ENCODE data around the gene PAK3. TPM values are rescaled to one million over a fixed set of nuclear protein-coding genes. Genes with fewer than 3 reads are reported as not detected.

PAK3 gene
- total and polyA plus RNA-seq, 2 of the 4 experiments (the other 2 are of a cell fraction) = 0.22 to 0.36 TPM

DNA sequence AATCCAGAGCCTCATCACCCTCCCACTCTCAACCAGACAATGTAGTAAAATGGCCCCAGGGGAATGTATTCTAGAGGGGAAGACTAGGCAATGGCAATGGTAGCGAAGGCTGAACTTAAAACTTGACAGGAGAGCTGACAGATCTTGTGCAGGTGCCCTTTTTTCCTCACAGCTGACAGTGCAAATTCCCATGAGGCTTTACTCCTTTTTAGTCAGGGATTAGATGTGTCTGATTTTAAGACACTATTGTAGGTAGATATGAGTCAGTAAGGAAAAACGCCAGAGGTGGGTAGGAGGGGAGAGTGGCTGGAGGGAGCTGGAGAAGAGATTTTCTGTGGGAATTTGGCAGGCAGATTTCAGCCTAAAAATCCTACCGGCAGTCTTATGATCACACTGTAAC, 163.6 kb downstream of the PAK3 start:
- no peak overlapping the region for H4K8ac ChIP-seq (ENCODE audit: low read depth in 2 of 2, low read length in 2 of 2)
- POLR2A ChIA-PET (ENCODE audit: unreplicated experiment) = no interaction called here
- no peak overlapping the region for H3K27ac ChIP-seq (ENCODE audit: insufficient read depth, low read length)
- H3K18ac ChIP-seq (ENCODE audit: low read depth, low read length) = no peak overlapping the region
- H2AFZ ChIP-seq (replicated peaks; ENCODE audit: low read length, poor library complexity) = no peak overlapping the region
- no peak overlapping the region for H3K4ac ChIP-seq (ENCODE audit: low read depth, low read length)
- H3K14ac ChIP-seq (replicated peaks; ENCODE audit: low read depth, low read length) = no peak overlapping the region
- H3K9me3 ChIP-seq (ENCODE audit: control insufficient read depth, insufficient read depth, low read length) = no peaks in the 10 kb centered on the region
- no peak for ATAC-seq (ENCODE audit: low read depth)
- no CpG with 5 or more reads among the region's 3 CpGs for WGBS, 2 experiments (ENCODE audit: extremely low coverage in 2 of 2, insufficient read length in 1 of 2)
- H3K4me2 ChIP-seq (ENCODE audit: low read depth, low read length) = no peak overlapping the region
- no peak overlapping the region for H3K23ac ChIP-seq (ENCODE audit: low read depth, low read length)
- no peak overlapping the region for H2BK20ac ChIP-seq (ENCODE audit: low read depth, low read length)
- H4K20me1 ChIP-seq (ENCODE audit: insufficient read depth, low read length) = no peaks in the 10 kb centered on the region
- H3K56ac ChIP-seq (ENCODE audit: extremely low read depth, insufficient read depth, low read length) = no peak overlapping the region
- H3K4me3 ChIP-seq (ENCODE audit: insufficient read depth, low read depth, low read length) = no peak overlapping the region
- no peak overlapping the region for H4K5ac ChIP-seq (ENCODE audit: low read depth, low read length)
- peaks cover 4% of the 10 kb centered on the region for H3K27me3 ChIP-seq (ENCODE audit: control insufficient read depth, insufficient read depth, low read length)
- H3K9me1 ChIP-seq (ENCODE audit: insufficient read depth, low read length) = no peaks in the 10 kb centered on the region
- no peak overlapping the region for H2BK15ac ChIP-seq (ENCODE audit: low read depth, low read length)
- no peak overlapping the region for H2BK5ac ChIP-seq (ENCODE audit: low read depth, low read length, poor library complexity, severe bottlenecking)
- intact Hi-C loops (cut with micrococcal nuclease) = no loop called here
- H3K9ac ChIP-seq (ENCODE audit: low read depth, low read length) = no peak overlapping the region
- H2AK5ac ChIP-seq (ENCODE audit: low read depth, low read length) = no peak overlapping the region
- BruUV-seq (replicated peaks) = no TSS peak
- no peak overlapping the region for H4K91ac ChIP-seq (ENCODE audit: insufficient read depth, low read depth, low read length)
- no peaks in the 10 kb centered on the region for H3K4me1 ChIP-seq (ENCODE audit: control insufficient read depth, insufficient read depth, low read length)
- H3K79me1 ChIP-seq (ENCODE audit: low read depth in 1 of 2, low read length in 2 of 2) = no peaks in the 10 kb centered on the region
- no peak overlapping the region for H2BK120ac ChIP-seq (ENCODE audit: low read depth, low read length)
- no peaks in the 10 kb centered on the region for H3K36me3 ChIP-seq (ENCODE audit: control insufficient read depth, insufficient read depth, low read length)
- in situ Hi-C loops (cut with MboI; ENCODE audit: low sequenced_read_pairs) = no loop called here
- CTCF ChIA-PET = no interaction called here
- dilution Hi-C loops (cut with HindIII; ENCODE audit: low sequenced_read_pairs, unreplicated experiment) = no loop called here
- no peak overlapping the region for H2AK9ac ChIP-seq (replicated peaks; ENCODE audit: low read depth, low read length, poor library complexity)
- TF ChIP-seq MAFK (IDR thresholded peaks at IDR 0.05; ENCODE audit: low read depth, low read length) (no peak), CHD1 (IDR thresholded peaks at IDR 0.05; ENCODE audit: low read depth, low read length) (no peak), POLR2A (IDR thresholded peaks at IDR 0.05; ENCODE audit: low read depth, low read length) (no peak), MAZ (IDR thresholded peaks at IDR 0.05; ENCODE audit: borderline replicate concordance, low read depth, low read length) (no peak), USF2 (IDR thresholded peaks at IDR 0.05; ENCODE audit: low read depth, low read length) (no peak), RFX5 (IDR thresholded peaks at IDR 0.05; ENCODE audit: low read depth, low read length) (no peak), SMC3 (IDR thresholded peaks at IDR 0.05; ENCODE audit: low read depth, low read length) (no peak), MXI1 (IDR thresholded peaks at IDR 0.05; ENCODE audit: borderline replicate concordance, low read depth, low read length) (no peak), RCOR1 (IDR thresholded peaks at IDR 0.05; ENCODE audit: insufficient replicate concordance, low read length) (no peak), NFE2L2 (IDR thresholded peaks at IDR 0.05; ENCODE audit: low read depth, low read length) (no peak), FOS (IDR thresholded peaks at IDR 0.05; ENCODE audit: low read depth, low read length) (no peak), RAD21 (IDR thresholded peaks at IDR 0.05; ENCODE audit: low read length) (no peak), CTCF (conservative IDR thresholded peaks at IDR 0.05; ENCODE audit: low read depth, low read length) (no peak), BHLHE40 (IDR thresholded peaks at IDR 0.05; ENCODE audit: low read depth, low read length) (no peak), CEBPB (IDR thresholded peaks at IDR 0.05; ENCODE audit: low read depth, low read length) (no peak)
- TF ChIP-seq, protein P1, sequence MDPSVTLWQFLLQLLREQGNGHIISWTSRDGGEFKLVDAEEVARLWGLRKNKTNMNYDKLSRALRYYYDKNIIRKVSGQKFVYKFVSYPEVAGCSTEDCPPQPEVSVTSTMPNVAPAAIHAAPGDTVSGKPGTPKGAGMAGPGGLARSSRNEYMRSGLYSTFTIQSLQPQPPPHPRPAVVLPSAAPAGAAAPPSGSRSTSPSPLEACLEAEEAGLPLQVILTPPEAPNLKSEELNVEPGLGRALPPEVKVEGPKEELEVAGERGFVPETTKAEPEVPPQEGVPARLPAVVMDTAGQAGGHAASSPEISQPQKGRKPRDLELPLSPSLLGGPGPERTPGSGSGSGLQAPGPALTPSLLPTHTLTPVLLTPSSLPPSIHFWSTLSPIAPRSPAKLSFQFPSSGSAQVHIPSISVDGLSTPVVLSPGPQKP (IDR thresholded peaks at IDR 0.05; ENCODE audit: borderline replicate concordance, low read depth, low read length) = no peak
- DNase-seq = no peak
